HG02798 (cell line): ENCODE data around the gene UST.
A peak's percentile ranks its signal among the peaks of the same experiment; 100 is the strongest.
"Not testable (repeated sequence)": the region's sequence is repeated elsewhere in the genome, so short reads cannot be mapped to it uniquely, and the experiment has no call there.

ENCODE experiments used
- ATAC-seq: cut with Tn5 transposase; IDR thresholded peaks from one replicate; pipeline ENCODE4 v1.9.1; 2021; ENCODE audit warnings: mild to moderate bottlenecking; ENCODE audit not compliant: unreplicated experiment, poor library complexity

The UST gene

DNA sequence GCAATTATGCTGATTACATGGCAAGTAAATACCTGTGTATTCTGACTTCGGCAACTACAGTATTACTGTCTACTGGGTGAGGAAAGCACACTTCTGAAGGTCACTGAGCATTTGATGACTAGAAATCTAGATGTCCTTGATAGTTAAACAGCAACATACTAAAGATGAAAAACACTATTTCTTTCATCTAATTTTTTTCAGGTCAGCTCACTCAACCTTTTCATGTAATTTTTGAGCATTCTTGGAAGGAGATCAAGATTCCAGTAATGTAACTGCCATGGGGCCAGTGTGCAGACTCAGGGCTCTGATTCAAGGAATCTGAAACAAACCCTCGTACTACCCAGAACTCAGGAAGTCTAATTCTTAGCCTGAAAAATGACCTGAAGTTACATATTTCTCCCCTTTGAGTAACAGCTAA lies 348.1 kb downstream of the UST start:
- ATAC-seq = no peak

DNA sequence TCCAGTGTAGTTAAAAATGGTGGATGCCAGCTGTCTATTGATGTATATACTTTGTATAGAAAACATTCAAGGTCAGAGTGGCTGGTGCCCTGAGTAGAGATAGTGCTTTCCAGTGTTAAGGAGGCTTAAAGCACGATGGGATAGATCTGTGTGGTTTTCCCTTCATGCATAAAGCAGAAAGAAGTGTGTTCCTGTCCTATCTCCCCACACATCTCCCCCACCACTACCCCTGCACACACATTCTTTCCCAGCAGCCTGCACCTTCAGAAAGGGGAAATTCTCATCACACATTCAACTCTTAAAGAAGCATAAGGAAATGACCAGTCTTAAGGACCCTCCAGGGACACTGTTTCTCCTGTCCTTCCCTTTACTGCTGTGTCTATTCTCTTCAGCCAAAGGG lies 349.0 kb downstream of the UST start:
- ATAC-seq = no peak

DNA sequence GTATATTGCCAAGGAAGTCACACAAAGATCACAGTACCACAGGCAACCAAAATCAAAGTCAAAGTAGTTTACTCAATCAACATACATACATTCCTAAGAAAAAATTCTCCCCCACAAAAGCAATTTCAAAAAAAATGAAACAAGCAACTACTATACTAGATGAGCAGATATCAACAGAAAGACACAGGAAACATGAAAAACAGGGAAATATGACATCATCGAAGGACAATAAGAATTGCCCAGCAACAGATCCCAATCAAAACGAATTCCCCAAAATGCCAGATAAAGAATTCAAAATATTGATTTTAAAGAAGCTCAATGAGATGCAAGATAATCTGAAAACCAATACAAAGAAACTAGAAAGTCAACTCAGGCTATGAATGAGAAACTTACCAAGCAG lies 351.0 kb downstream of the UST start:
- ATAC-seq = no peak

DNA sequence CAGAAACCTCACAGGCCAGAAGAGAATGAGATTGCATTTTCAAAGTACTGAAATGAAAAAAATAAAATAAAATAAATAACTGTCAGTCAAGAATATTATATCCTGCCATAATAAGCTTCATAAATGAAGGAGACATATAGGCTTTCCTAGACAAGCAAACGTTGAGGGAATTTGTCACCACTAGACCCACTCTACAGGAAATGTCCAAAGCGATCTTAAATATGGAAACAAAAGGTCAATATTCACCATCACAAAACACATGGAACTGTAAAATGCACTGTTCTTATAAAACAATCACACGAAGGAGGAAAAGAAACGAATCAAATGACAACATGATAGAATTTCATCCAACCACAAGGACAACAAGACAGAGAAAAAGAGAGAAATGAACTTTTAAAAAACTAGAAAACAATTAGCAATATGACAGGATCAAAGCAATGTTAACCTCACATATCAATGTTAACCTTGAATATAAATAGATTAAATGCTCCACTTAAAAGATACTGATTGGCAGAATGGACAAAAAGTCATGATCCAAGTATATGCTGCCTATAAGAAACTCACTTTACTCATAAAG lies 352.0 kb downstream of the UST start:
- no peak for ATAC-seq

- no peak for ATAC-seq
Measured at GRCh38 chr6:149102324-149102723, 355.5 kb downstream of the UST start.

DNA sequence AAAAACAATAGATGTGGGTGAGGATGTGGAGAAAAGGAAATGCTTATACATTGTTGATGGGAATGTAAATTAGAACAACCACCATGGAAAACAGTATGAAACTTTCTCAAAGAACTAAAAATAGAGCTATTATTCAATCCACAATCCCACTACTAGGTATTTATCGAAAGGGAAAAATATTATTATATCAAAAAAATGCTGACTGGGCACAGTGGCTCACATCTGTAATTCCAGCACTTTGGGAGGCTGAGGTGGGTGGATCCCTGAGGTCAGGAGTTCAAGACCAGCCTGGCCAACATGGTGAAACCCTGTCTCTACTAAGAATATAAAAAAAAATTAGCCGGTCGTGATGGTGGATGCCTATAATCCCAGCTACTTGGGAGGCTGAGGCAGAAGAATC lies 357.1 kb downstream of the UST start:
- ATAC-seq = not testable (repeated sequence)

- no peak for ATAC-seq
Measured at GRCh38 chr6:149107520-149107919, 360.7 kb downstream of the UST start.

- no peak for ATAC-seq
Measured at GRCh38 chr6:149108038-149108748, 361.4 kb downstream of the UST start.

DNA sequence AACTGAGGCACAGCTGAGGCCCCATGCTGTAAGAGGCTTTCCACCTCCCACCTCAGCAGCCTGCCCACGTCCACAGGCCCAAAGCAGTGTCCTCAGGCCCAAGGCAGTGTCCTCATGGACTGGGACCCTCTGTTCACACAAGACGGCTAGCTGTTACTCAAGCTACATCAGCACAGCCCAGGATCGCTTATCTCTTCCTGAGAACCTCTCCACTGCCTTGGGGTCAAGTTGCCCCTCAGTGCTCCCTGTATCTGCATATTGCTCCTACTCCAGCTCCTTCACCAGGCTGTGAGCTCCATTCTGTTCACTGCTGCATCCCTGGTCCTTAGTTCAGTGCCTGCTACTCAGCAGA lies 361.9 kb downstream of the UST start:
- no peak for ATAC-seq

DNA sequence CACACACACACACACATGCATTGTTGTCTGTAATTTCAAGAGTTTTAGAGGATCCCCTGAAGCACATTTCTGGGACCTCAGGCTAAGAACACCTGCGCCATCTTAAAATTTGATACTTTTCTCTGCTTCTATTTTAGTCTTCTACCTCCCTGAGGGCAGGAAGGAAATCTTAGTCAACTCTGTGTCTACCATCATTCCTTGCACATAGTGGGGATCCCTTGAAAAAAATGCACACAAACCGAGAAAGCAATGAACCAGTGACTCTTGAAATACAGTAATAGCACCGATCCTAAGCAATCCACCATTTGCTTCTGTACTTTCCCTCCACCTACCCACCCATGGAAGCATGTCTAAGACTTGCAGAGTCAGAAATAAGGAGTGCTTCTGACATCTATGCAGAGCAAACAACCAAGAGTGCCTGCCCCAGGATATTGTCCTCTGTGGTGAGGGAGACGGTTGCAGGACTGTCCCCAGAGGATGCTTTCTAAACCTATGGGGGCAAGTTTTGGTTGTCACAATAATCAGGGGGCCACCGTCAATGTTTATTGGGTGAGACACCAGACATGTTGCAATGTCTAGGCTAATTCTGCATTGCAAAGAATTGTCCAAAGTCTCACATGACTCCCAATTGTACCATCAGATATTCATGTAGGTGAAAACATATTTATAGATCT lies 362.7 kb downstream of the UST start:
- no peak for ATAC-seq

DNA sequence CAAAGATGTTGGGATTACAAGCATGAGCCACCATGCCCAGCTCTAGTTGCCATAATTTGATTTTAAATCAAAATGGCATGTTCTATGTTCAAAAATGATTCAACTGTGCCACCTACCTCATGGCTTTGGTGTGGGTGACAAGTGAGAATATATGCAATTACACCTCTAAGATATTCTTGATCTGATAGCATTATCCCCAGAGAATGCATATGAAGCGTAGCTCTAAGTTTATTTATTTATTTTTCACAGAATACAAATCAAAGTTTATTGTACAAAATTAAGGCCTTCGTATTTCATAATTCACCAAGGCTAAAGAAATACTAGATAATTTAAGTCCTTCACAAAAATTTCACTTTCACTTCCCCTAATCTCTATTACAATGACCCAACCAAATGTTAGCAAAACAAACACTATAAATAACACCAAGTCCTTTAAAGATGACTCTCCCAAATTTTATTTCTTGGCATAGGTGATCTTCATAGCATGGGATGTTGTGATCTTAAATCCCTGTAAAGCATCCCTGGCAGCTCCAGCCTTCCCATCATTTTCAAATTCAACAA lies 364.8 kb downstream of the UST start:
- peak; percentile 48 for ATAC-seq

GRCh38 chr6:149112976-149113375 lies 366.1 kb downstream of the UST start:
- peak; percentile 41 for ATAC-seq

GRCh38 chr6:149114167-149114566 lies 367.3 kb downstream of the UST start:
- ATAC-seq = no peak

- ATAC-seq = no peak
Measured at GRCh38 chr6:149118737-149119653, 372.2 kb downstream of the UST start.

GRCh38 chr6:149122850-149123821 lies 376.3 kb downstream of the UST start:
- ATAC-seq = no peak

- ATAC-seq = no peak
Measured at GRCh38 chr6:149125309-149125708, 378.5 kb downstream of the UST start.
